ENCODE measurements around the gene HSP90AB1. TPM values are rescaled to one million over a fixed set of nuclear protein-coding genes. Genes with fewer than 3 reads are reported as not detected.

The HSP90AB1 gene
- 1,000 to 10,000 TPM in 1 of 6 experiments, 100 to 1,000 TPM in 5; 847 to 1,026 (median 920) TPM for total RNA-seq (2021; fragmentation: NEBNext Ultra II Directional; extraction: Animal tissue kit (Norgen Biotek cat#: 25700))
- long read RNA-seq, transcript HSP90AB1-203 (12 exons, 2,572 nt): major isoform, 986 of 1,824 reads
- long read RNA-seq, transcript HSP90AB1-201 (12 exons, 2,582 nt): minor isoform, 8 of 1,824 reads
- long read RNA-seq, partial matches to known transcripts: 811 of 1,824 reads
- long read RNA-seq, other reads (novel, unspliced or antisense): 18 of 1,824 reads

DNA sequence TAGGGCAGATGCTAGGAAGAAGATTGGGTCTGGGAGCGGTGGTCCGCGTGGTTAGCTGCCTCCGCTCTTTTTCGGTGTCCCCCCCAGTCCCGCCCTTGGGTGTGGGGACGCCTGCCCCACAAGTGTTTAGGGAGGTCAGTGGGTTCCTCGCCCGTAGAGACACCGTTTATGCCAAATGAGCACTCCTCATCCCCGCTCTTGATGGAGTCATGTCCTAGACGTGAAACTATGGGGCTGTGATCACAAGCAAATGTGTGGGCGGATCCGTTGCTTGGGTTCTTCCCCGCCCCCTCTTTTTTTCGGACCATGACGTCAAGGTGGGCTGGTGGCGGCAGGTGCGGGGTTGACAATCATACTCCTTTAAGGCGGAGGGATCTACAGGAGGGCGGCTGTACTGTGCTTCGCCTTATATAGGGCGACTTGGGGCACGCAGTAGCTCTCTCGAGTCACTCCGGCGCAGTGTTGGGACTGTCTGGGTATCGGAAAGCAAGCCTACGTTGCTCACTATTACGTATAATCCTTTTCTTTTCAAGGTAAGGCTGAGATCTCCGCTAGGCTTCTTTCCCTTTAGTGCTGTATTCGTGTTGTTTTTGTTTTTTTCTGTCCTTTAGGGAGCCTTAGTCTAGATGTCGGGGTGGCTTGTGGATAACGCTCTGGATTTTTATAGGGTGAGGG, at the start of gene HSP90AB1:
TSS of gene HSP90AB1 (plus strand) at position 439 of the 675 bp plus-strand sequence. CDS start 1,529 bp downstream, outside the sequence.
- Mint-ChIP-seq H3K4me1 (ENCODE audit: low read depth) (peaks cover 46% of the 10 kb centered on the region), H3K4me3 (peak within 1 kb of the TSS; percentile 98), H3K36me3 (ENCODE audit: low read depth) (peaks cover 51% of the 10 kb centered on the region), H3K27me3 (ENCODE audit: insufficient read depth) (peaks cover 17% of the 10 kb centered on the region), H3K27ac (peak within 1 kb of the TSS; percentile 98), H3K9me3 (peaks cover 12% of the 10 kb centered on the region)
- DNase-seq: peak; percentile 98
- TF ChIP-seq, protein P1, sequence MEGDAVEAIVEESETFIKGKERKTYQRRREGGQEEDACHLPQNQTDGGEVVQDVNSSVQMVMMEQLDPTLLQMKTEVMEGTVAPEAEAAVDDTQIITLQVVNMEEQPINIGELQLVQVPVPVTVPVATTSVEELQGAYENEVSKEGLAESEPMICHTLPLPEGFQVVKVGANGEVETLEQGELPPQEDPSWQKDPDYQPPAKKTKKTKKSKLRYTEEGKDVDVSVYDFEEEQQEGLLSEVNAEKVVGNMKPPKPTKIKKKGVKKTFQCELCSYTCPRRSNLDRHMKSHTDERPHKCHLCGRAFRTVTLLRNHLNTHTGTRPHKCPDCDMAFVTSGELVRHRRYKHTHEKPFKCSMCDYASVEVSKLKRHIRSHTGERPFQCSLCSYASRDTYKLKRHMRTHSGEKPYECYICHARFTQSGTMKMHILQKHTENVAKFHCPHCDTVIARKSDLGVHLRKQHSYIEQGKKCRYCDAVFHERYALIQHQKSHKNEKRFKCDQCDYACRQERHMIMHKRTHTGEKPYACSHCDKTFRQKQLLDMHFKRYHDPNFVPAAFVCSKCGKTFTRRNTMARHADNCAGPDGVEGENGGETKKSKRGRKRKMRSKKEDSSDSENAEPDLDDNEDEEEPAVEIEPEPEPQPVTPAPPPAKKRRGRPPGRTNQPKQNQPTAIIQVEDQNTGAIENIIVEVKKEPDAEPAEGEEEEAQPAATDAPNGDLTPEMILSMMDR (IDR thresholded peaks at IDR 0.05): no peak

DNA sequence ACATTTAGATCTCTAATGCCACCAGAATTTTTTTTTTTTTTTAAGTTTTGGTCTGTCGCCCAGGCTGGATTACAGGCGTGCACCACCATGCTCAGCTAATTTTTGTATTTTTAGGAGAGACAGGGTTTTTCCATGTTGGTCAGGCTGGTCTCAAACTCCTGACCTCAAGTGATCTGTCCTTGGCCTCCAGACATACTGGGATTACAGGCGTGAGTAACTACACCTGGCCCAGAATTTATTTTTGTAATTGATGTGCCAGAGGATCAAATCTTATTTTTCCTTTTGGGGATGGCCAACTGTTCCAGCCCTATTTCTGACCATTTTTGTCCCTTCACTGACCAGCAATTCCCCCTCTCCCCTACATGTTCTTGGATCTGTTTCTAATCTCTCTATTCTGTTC, 48.2 kb upstream of the HSP90AB1 start:
- no peaks in the 10 kb centered on the region for H3K9me3 Mint-ChIP-seq
- no peak for DNase-seq
- no peak overlapping the region for H3K4me3 Mint-ChIP-seq
- peaks cover 6% of the 10 kb centered on the region; the same call in 1 of the 2 replicates for H3K4me1 Mint-ChIP-seq (ENCODE audit: low read depth)
- H3K27me3 Mint-ChIP-seq (ENCODE audit: insufficient read depth): peaks cover 6% of the 10 kb centered on the region
- no peaks in the 10 kb centered on the region for H3K36me3 Mint-ChIP-seq (ENCODE audit: low read depth)
- no peak overlapping the region for H3K27ac Mint-ChIP-seq
- TF ChIP-seq, protein P1 (IDR thresholded peaks at IDR 0.05): no peak

DNA sequence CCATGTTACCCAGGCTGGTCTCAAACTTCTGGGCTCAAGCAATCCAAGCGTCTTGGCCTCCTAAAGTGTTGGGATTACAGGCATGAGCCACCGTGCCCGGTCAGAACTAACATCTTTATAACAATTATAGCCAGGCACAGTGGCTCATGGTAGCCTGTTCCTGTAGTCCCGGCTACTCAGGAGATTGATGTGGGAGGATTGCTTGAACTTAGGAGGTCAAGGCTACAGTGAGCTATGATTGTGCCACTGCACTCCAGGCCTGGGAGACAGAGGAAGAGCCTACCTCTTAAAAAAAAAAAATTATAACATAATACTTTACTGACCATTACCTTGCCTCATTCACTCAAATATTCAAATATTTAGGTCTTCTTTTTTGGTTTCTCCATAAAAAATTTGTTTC, 47.0 kb upstream of the HSP90AB1 start:
- H3K4me1 Mint-ChIP-seq (ENCODE audit: low read depth): peaks cover 6% of the 10 kb centered on the region; the same call in 1 of the 2 replicates
- H3K27ac Mint-ChIP-seq: no peak overlapping the region
- H3K4me3 Mint-ChIP-seq: no peak overlapping the region
- TF ChIP-seq, protein P1 (IDR thresholded peaks at IDR 0.05): no peak
- no peak for DNase-seq
- peaks cover 11% of the 10 kb centered on the region for H3K27me3 Mint-ChIP-seq (ENCODE audit: insufficient read depth)
- no peaks in the 10 kb centered on the region for H3K9me3 Mint-ChIP-seq
- H3K36me3 Mint-ChIP-seq (ENCODE audit: low read depth): no peaks in the 10 kb centered on the region

DNA sequence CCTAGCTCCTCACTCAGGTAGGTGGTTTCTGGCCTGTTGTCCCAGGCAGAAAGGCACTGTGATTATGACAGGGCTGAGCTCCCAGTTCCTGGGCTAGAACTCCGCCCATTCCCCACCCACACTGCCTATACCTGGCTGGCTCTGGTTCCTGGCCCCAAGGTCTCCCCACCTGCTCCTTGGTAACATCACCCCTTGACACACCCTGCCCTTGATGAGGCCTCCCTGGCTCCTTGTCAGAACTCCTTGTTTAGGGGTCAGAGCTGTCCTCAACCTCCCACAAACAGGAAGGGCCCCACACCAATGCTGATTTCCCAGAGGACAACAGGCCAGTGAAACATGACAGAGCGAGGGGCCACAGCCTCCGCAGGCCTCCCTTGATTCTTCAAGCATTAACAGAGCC, 45.7 kb upstream of the HSP90AB1 start:
- Mint-ChIP-seq H3K9me3 (no peaks in the 10 kb centered on the region), H3K27ac (no peak overlapping the region), H3K36me3 (ENCODE audit: low read depth) (no peaks in the 10 kb centered on the region), H3K4me3 (no peak overlapping the region), H3K4me1 (ENCODE audit: low read depth) (peaks cover 6% of the 10 kb centered on the region; the same call in 1 of the 2 replicates), H3K27me3 (ENCODE audit: insufficient read depth) (peaks cover 8% of the 10 kb centered on the region)
- TF ChIP-seq, protein P1 (IDR thresholded peaks at IDR 0.05): no peak
- no peak for DNase-seq

DNA sequence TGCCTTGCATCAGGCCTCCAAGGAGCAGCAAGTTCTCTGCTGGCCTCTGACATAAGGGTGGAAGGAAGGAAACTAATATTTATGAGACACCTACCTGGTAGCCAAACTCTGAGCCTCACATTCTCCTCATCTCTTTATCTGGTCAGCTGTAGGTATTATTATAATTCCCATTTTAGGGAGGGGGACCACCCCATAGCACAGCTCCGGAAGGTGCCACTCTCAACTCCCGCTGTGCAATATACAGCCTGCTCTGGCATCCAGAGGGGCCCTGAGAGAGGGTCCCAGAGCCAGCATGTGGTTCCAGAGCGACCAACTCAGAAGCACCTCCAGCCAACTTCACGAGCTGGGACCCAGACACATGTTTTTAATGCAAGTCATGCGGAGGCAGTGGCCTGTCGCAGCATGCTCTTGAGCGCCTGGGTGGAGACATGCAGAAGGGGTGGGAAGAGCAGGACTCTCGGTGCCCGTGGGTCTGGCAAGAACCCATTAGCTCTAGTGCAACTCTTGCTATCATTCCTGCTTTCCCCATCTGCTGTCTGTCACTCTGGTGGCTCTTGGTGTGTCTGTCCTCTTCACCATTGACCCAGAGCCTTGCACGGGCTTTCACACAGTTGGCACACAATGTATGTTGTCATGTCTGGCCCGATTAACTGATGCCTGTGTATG, 45.1 kb upstream of the HSP90AB1 start:
- H3K27me3 Mint-ChIP-seq (ENCODE audit: insufficient read depth): peaks cover 14% of the 10 kb centered on the region
- H3K27ac Mint-ChIP-seq: no peak overlapping the region
- TF ChIP-seq, protein P1 (IDR thresholded peaks at IDR 0.05): no peak
- no peaks in the 10 kb centered on the region for H3K36me3 Mint-ChIP-seq (ENCODE audit: low read depth)
- H3K4me1 Mint-ChIP-seq (ENCODE audit: low read depth): peaks cover 6% of the 10 kb centered on the region; the same call in 1 of the 2 replicates
- no peak overlapping the region for H3K4me3 Mint-ChIP-seq
- DNase-seq: no peak
- H3K9me3 Mint-ChIP-seq: no peaks in the 10 kb centered on the region

Data from HFFc6 (cell line).